ENCODE measurements around the gene PRAMEF6. TPM values are rescaled to one million over a fixed set of nuclear protein-coding genes. Genes with fewer than 3 reads are reported as not detected.
"Not testable (repeated sequence)": the region's sequence is repeated elsewhere in the genome, so short reads cannot be mapped to it uniquely, and the experiment has no call there.

PRAMEF6 gene
- not detected in 2 replicates for total RNA-seq

DNA sequence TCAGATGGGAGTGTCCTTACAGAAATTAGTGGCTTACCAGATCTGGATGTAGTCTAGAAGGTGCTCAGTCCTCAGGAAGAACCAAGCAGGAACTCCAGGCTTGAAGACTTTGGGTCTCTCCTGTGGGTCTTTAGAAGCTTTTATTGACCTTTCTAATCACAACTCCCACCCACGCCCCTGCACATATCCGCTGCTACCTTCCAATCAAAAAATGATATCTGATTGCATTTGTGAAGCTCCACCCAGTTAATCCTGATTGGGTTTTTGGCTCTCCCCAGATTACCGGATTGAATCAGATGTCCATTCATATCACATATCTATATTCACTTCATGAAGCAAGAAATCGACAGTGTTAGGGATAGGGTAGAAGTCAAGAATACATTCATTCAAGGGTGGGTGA, at the start of gene PRAMEF6:
PRAMEF6 (minus strand) TSS at position 101 of the 400 bp plus-strand sequence. CDS start 5,062 bp downstream, outside the sequence.
- not testable (repeated sequence) for FAIRE-seq; H3K27me3 ChIP-seq (ENCODE audit: control insufficient read depth, insufficient read depth, low read length); H3K36me3 ChIP-seq (ENCODE audit: control insufficient read depth, insufficient read depth, low read length); H3K4me3 ChIP-seq (ENCODE audit: low read depth, low read length); DNase-seq (ENCODE audit: low read depth)

DNA sequence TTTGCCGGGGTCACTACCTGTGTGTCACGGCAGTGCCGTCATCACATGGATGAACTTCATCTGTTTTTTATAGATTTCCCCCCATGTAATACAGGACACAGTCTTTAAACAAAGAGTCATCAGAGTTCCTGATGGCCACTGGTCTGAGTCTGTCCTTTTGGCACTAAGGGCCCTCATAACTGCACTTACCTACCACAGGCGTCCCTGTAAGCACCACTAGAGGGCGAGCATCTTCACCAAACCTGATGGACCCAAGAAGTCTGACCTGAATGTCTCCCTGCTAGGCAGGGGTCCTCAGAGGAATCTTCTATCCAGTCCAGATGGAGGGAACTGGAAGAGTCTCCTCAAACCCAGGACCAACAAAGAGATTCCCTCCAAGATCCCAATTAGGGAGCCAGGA, 23.0 kb downstream of the PRAMEF6 start:
- not testable (repeated sequence) for H3K27me3 ChIP-seq (ENCODE audit: control insufficient read depth, insufficient read depth, low read length); DNase-seq (ENCODE audit: low read depth); H3K4me3 ChIP-seq (ENCODE audit: low read depth, low read length); H3K36me3 ChIP-seq (ENCODE audit: control insufficient read depth, insufficient read depth, low read length)
- peak; percentile 36 for FAIRE-seq

DNA sequence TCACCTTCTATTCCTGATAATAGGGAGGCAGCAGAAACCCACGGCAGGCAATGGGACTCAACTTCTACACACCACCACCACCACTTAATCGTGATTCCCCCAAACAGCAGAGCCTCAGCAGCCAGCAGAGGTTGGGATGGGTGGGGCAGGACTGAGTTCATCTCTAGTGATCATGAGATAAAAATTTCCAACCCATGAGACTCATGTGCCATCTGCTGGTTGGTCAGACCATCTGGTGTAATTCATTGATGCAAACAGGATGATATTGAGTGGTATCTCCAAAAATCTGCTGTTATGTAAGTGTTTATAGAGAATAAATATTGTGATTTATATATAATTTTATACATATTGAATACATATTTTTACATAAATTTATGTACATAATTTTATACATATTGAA, 25.6 kb downstream of the PRAMEF6 start:
- not testable (repeated sequence) for H3K27me3 ChIP-seq (ENCODE audit: control insufficient read depth, insufficient read depth, low read length); H3K4me3 ChIP-seq (ENCODE audit: low read depth, low read length); DNase-seq (ENCODE audit: low read depth); H3K36me3 ChIP-seq (ENCODE audit: control insufficient read depth, insufficient read depth, low read length)
- peak; percentile 62 for FAIRE-seq

DNA sequence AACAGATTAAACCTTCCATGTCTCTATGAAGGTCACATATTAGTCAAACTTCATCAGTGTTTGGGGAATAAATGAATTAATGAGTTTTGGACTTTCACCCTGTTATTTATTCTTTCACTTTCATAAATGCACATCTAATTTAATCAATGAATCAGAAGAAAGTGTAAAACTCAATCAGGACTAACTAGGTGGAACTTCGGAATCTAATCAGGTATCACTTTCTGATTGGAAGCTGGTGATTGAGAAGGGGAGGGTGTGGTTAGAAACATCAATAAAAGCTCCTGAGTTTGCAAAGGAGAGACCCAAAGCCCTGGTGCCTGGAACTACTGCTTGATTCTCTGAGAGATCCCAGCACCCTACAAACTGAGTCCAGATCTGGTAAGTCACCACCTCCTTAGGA, 31.1 kb downstream of the PRAMEF6 start, which contains the start of gene PRAMEF7:
PRAMEF7 (plus strand) TSS at position 301 of the 400 bp plus-strand sequence. CDS start 1,083 bp downstream, outside the sequence.
- not testable (repeated sequence) for H3K4me3 ChIP-seq (ENCODE audit: low read depth, low read length); H3K36me3 ChIP-seq (ENCODE audit: control insufficient read depth, insufficient read depth, low read length); H3K27me3 ChIP-seq (ENCODE audit: control insufficient read depth, insufficient read depth, low read length); DNase-seq (ENCODE audit: low read depth); FAIRE-seq

DNA sequence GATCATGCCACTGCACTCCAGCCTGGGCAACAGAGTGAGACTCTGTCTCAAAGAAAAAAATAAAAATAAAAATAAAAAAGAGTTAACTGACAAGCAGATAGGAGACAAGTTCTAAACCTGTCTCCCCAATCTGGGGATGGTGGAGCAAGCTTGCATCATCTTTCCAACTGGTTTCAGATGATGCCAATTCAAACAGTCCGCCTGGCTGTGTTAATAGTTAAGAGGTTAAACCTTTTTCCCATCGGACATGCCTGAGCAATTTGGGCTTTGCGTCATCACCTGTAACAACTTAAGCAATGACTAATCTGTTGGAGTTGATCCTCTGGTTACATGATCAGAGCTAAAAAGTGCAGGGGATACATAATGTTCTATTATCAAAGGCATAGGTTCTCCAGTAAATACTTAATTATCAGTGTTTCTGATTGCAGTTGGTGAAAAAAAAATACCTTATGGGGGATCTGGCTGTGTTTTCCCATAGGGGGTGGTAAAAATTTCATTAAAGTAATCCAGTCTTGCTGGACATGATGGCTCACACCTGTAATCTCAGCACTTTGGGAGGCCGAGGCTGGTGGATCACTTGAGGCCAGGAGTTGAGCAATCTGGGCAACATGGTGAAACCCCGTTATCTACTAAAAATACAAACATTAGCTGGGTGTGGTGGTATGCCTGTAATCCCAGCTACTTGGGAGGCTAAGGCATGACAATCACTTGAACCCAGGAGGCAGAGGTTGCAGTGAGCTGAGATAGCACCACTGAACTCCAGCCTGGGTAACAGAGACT, 43.4 kb downstream of the PRAMEF6 start:
- H3K36me3 ChIP-seq (ENCODE audit: control insufficient read depth, insufficient read depth, low read length); DNase-seq (ENCODE audit: low read depth); FAIRE-seq; H3K27me3 ChIP-seq (ENCODE audit: control insufficient read depth, insufficient read depth, low read length); H3K4me3 ChIP-seq (ENCODE audit: low read depth, low read length): not testable (repeated sequence)

DNA sequence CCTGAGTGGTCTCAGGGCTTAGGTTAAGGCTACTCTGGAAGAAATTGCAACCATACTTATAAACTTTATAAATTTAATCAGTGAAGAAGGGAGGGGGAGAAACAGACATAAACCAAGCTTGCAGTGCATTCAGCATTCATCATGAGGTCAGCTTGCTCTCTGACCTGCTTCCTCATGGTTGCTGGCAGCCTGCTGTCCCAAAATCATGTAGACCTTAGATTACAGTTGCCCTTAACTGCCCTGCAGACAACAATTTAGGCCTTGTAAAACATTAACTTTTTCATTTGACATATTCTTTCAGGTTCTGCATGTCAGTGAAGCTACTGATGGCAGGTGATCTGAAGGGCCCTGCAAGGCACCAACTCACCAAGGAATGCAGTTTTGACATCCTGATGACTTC, 48.2 kb downstream of the PRAMEF6 start:
- DNase-seq (ENCODE audit: low read depth); FAIRE-seq; H3K27me3 ChIP-seq (ENCODE audit: control insufficient read depth, insufficient read depth, low read length); H3K4me3 ChIP-seq (ENCODE audit: low read depth, low read length); H3K36me3 ChIP-seq (ENCODE audit: control insufficient read depth, insufficient read depth, low read length): not testable (repeated sequence)

DNA sequence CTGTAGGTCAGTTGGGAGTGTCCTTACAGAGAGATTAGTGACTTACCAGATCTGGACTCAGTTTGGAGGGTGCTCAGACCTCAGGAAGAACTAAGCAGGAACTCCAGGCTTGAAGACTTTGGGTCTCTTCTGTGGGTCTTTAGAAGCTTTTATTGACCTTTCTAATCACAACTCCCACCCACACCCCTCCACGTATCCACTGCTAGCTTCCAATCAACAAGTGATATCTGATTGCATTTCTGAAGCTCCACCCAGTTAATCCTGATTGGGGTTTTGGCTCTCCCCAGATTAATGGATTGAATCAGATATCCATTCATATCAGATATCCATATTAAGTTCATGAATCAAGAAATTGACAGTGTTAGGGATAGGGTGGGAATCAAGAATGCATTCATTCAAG, 49.2 kb downstream of the PRAMEF6 start, which contains the start of gene PRAMEF10:
PRAMEF10 (minus strand) TSS at position 101 of the 400 bp plus-strand sequence. CDS start 2,423 bp downstream, outside the sequence.
- DNase-seq (ENCODE audit: low read depth); H3K27me3 ChIP-seq (ENCODE audit: control insufficient read depth, insufficient read depth, low read length); H3K4me3 ChIP-seq (ENCODE audit: low read depth, low read length); FAIRE-seq; H3K36me3 ChIP-seq (ENCODE audit: control insufficient read depth, insufficient read depth, low read length): not testable (repeated sequence)

Other genes with a start within 250 kb of the PRAMEF6 start
- under 0.01 TPM in 1 of 2 replicates, not detected in the other for gene AADACL3, start 231.5 kb downstream of the PRAMEF6 start, total RNA-seq
- gene CFAP107, start 201.4 kb downstream of the PRAMEF6 start, total RNA-seq = not detected in 2 replicates
- gene PRAMEF12, start 173.8 kb downstream of the PRAMEF6 start, total RNA-seq = not detected in 2 replicates
- gene PRAMEF1, start 156.2 kb downstream of the PRAMEF6 start, total RNA-seq = not detected in 2 replicates
- not detected in 2 replicates for gene PRAMEF11, start 116.2 kb downstream of the PRAMEF6 start, total RNA-seq
- gene HNRNPCL1, start 98.9 kb downstream of the PRAMEF6 start, total RNA-seq = not detected in 2 replicates
- not detected in 2 replicates for gene PRAMEF2, start 90.5 kb downstream of the PRAMEF6 start, total RNA-seq
- not detected in 2 replicates for gene PRAMEF4, start 61.4 kb downstream of the PRAMEF6 start, total RNA-seq
- gene PRAMEF10, start 49.3 kb downstream of the PRAMEF6 start, total RNA-seq = not detected in 2 replicates
- not detected in 2 replicates for gene PRAMEF7, start 31.0 kb downstream of the PRAMEF6 start, total RNA-seq
- gene PRAMEF27, start 109.0 kb upstream of the PRAMEF6 start, total RNA-seq = not detected in 2 replicates
- gene HNRNPCL3, start 113.2 kb upstream of the PRAMEF6 start, total RNA-seq = not detected in 2 replicates
- gene PRAMEF25, start 123.2 kb upstream of the PRAMEF6 start, total RNA-seq = not detected in 2 replicates
- gene HNRNPCL2, start 169.3 kb upstream of the PRAMEF6 start, total RNA-seq = not detected in 2 replicates
- not detected in 2 replicates for gene PRAMEF26, start 208.4 kb upstream of the PRAMEF6 start, total RNA-seq
- not detected in 2 replicates for gene HNRNPCL4, start 218.1 kb upstream of the PRAMEF6 start, total RNA-seq
- gene PRAMEF9, start 224.3 kb upstream of the PRAMEF6 start, total RNA-seq = not detected in 2 replicates

All from bronchial epithelial cell (primary cell).